ENCODE results near the gene SH2D4B. TPM values are rescaled to one million over a fixed set of nuclear protein-coding genes. Genes with fewer than 3 reads are reported as not detected.

SH2D4B gene
- total RNA-seq, 4 donors from 2014 or later: 0.13 TPM; not detected in 3

- H3K4me3 ChIP-seq: no peak overlapping the region
- no peak overlapping the region for H3K27ac ChIP-seq
- TF ChIP-seq POLR2A (IDR thresholded peaks at IDR 0.05): no peak
- TF ChIP-seq, protein P1, sequence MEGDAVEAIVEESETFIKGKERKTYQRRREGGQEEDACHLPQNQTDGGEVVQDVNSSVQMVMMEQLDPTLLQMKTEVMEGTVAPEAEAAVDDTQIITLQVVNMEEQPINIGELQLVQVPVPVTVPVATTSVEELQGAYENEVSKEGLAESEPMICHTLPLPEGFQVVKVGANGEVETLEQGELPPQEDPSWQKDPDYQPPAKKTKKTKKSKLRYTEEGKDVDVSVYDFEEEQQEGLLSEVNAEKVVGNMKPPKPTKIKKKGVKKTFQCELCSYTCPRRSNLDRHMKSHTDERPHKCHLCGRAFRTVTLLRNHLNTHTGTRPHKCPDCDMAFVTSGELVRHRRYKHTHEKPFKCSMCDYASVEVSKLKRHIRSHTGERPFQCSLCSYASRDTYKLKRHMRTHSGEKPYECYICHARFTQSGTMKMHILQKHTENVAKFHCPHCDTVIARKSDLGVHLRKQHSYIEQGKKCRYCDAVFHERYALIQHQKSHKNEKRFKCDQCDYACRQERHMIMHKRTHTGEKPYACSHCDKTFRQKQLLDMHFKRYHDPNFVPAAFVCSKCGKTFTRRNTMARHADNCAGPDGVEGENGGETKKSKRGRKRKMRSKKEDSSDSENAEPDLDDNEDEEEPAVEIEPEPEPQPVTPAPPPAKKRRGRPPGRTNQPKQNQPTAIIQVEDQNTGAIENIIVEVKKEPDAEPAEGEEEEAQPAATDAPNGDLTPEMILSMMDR (IDR thresholded peaks at IDR 0.05): no peak
- WGBS, 2 donors: 43 to 79% methylated on average over 3 to 4 of the region's 5 CpGs
- H3K9me3 ChIP-seq: no peaks in the 10 kb centered on the region
- intact Hi-C loops (cut with DNase I): no loop called here
- no peak for DNase-seq
- H3K36me3 ChIP-seq: no peaks in the 10 kb centered on the region
- H3K4me1 ChIP-seq: no peaks in the 10 kb centered on the region
- no peaks in the 10 kb centered on the region for H3K27me3 ChIP-seq
Measured at GRCh38 chr10:80553436-80553835, 15.7 kb downstream of the SH2D4B start.

GRCh38 chr10:80554050-80554449, 16.3 kb downstream of the SH2D4B start:
- H3K4me1 ChIP-seq: no peaks in the 10 kb centered on the region
- H3K27ac ChIP-seq: no peak overlapping the region
- TF ChIP-seq, protein P1 (IDR thresholded peaks at IDR 0.05): no peak
- TF ChIP-seq POLR2A (IDR thresholded peaks at IDR 0.05): no peak
- DNase-seq: no peak
- H3K27me3 ChIP-seq: no peaks in the 10 kb centered on the region
- intact Hi-C loops (cut with DNase I): no loop called here
- WGBS, 2 donors: 83 to 84% methylated on average over 5 of the region's 5 CpGs
- no peaks in the 10 kb centered on the region for H3K36me3 ChIP-seq
- H3K4me3 ChIP-seq: no peak overlapping the region
- H3K9me3 ChIP-seq: no peaks in the 10 kb centered on the region

DNA sequence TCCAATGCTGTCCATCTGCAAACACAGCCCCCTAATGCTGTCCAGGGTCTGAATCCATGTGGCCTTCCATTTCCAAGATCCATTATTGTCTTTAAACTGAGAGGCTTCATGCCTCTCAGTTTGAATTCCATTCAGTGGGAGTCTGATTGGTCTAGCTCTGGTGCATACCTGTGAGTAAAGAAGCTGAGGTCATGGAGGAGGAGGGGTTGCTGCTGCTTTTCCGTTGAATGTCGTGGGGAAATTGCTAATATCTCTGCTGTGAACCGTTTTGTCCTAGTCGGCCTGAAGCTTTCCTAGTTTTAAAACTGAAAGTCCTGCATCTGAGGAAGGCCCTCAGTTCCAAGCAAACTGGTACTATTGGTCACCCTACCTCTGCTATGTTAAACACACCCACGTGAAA, 17.7 kb downstream of the SH2D4B start:
- TF ChIP-seq, protein P1 (IDR thresholded peaks at IDR 0.05): no peak
- TF ChIP-seq POLR2A (IDR thresholded peaks at IDR 0.05): no peak
- intact Hi-C loops (cut with DNase I): no loop called here
- Histone ChIP-seq H3K27me3 (no peaks in the 10 kb centered on the region), H3K4me1 (no peaks in the 10 kb centered on the region), H3K36me3 (no peaks in the 10 kb centered on the region), H3K9me3 (no peaks in the 10 kb centered on the region), H3K4me3 (no peak overlapping the region), H3K27ac (no peak overlapping the region)
- 58 to 75% methylated on average over 5 of the region's 5 CpGs for WGBS, 2 donors
- no peak for DNase-seq

- Histone ChIP-seq H3K36me3 (no peaks in the 10 kb centered on the region), H3K9me3 (no peaks in the 10 kb centered on the region), H3K27me3 (no peaks in the 10 kb centered on the region), H3K4me3 (no peak overlapping the region), H3K4me1 (no peaks in the 10 kb centered on the region), H3K27ac (no peak overlapping the region)
- TF ChIP-seq, protein P1 (IDR thresholded peaks at IDR 0.05): no peak
- TF ChIP-seq POLR2A (IDR thresholded peaks at IDR 0.05): no peak
- no peak for DNase-seq
- intact Hi-C loops (cut with DNase I): no loop called here
Measured at GRCh38 chr10:80561950-80562349, 24.2 kb downstream of the SH2D4B start.

- H3K27me3 ChIP-seq: peaks cover 0 to 6% (median 0%) of the 10 kb centered on the region in 4 donors
- H3K36me3 ChIP-seq: no peaks in the 10 kb centered on the region
- intact Hi-C loops (cut with DNase I): no loop called here
- no peak overlapping the region for H3K4me3 ChIP-seq
- no peak for TF ChIP-seq POLR2A (IDR thresholded peaks at IDR 0.05)
- TF ChIP-seq, protein P1 (IDR thresholded peaks at IDR 0.05): no peak
- no peaks in the 10 kb centered on the region for H3K4me1 ChIP-seq
- WGBS, 2 donors: 59 to 75% methylated on average over 2 of the region's 2 CpGs
- no peaks in the 10 kb centered on the region for H3K9me3 ChIP-seq
- H3K27ac ChIP-seq: no peak overlapping the region
- DNase-seq: no peak
Measured at GRCh38 chr10:80567292-80567691, 29.6 kb downstream of the SH2D4B start.

Measured in esophagus squamous epithelium (tissue), 5 donors.